Loucy (cell line): Measurements from ENCODE around the gene SLC31A2.

Source experiments
- CTCF ChIP-seq: fragments of 200-600 bp; sonication (generic); conservative IDR thresholded peaks from 2 replicates; pipeline ENCODE4 v1.5.1; 2014; ENCODE audit warnings: mild to moderate bottlenecking, antibody characterized with exemption, low read length
- EZH2phosphoT487 ChIP-seq: fragments of 200-600 bp; IDR thresholded peaks from 2 replicates; pipeline ENCODE4 v1.6.1; 2018; ENCODE audit warnings: antibody characterized with exemption, mild to moderate bottlenecking, moderate library complexity, borderline replicate concordance

GRCh38 chr9:113125386-113126035, 25.3 kb upstream of the SLC31A2 start:
- TF ChIP-seq CTCF (no peak), EZH2phosphoT487 (no peak)
